ENCODE results near the gene ZFYVE9. TPM values are rescaled to one million over a fixed set of nuclear protein-coding genes. Genes with fewer than 3 reads are reported as not detected.

Gene ZFYVE9
- total and polyA plus RNA-seq, 2 of the 13 experiments (the other 11 are each of a cell fraction or from before 2014, with no cell fraction given) = 9.2 to 19.8 TPM

GRCh38 chr1:52386458-52386857 lies 244.6 kb downstream of the ZFYVE9 start:
- Histone ChIP-seq H3K9me3 (ENCODE audit: low read length) (no peaks in the 10 kb centered on the region), H3K4me2 (ENCODE audit: low read depth, low read length) (no peak overlapping the region), H3K9ac (ENCODE audit: insufficient read depth, low read depth, low read length) (no peak overlapping the region), H3K36me3 (replicated peaks in 1 of 2; ENCODE audit: control insufficient read depth in 1 of 2, insufficient read depth in 2 of 2, low read length in 2 of 2) (peaks cover 8 to 62% of the 10 kb centered on the region in 2 experiments), H3K27ac (ENCODE audit: extremely low read length, insufficient read depth, low read length) (no peak overlapping the region), H3K4me1 (ENCODE audit: insufficient read depth, low read length) (no peaks in the 10 kb centered on the region), H3K27me3 (ENCODE audit: control insufficient read depth in 1 of 2, insufficient read depth in 2 of 2, low read length in 2 of 2) (no peaks in the 10 kb centered on the region), H4K20me1 (ENCODE audit: insufficient read depth, low read length) (no peaks in the 10 kb centered on the region), H2AFZ (ENCODE audit: low read length) (no peak overlapping the region), H3K79me2 (ENCODE audit: insufficient read depth, low read length) (no peaks in the 10 kb centered on the region), H3K4me3 (replicated peaks in 1 of 3; ENCODE audit: insufficient read depth in 1 of 3, low read depth in 2 of 3, low read length in 3 of 3) (no peak overlapping the region)
- no peak for DNase-seq (ENCODE audit: low spot score)
- TF ChIP-seq ZXDC (CRISPR knock-in tag; IDR thresholded peaks at IDR 0.05) (no peak), ZNF354B (CRISPR knock-in tag; IDR thresholded peaks at IDR 0.05) (no peak), ZBTB8A (CRISPR knock-in tag; IDR thresholded peaks at IDR 0.05; ENCODE audit: borderline replicate concordance, low read depth) (no peak), ERF (CRISPR knock-in tag; IDR thresholded peaks at IDR 0.05) (no peak), POLR2AphosphoS2 (IDR thresholded peaks at IDR 0.05; ENCODE audit: low read depth, low read length) (no peak), TIGD3 (CRISPR knock-in tag; IDR thresholded peaks at IDR 0.05; ENCODE audit: borderline replicate concordance) (no peak), U2AF2 (IDR thresholded peaks at IDR 0.05; ENCODE audit: low read depth, low read length) (no peak)
- intact Hi-C loops (cut with micrococcal nuclease; ENCODE audit: unreplicated experiment) (no loop called here), in situ Hi-C loops (cut with HindIII; ENCODE audit: extremely low pct_ligation_motif_present, low pct_unique_long_range_greater_than_20kb) (no loop called here)
- ChIA-PET CTCF (ENCODE audit: low intra/inter-chr PET ratio, low total read pairs) (no interaction called here), POLR2A (no interaction called here)
- WGBS (ENCODE audit: low lambda C conversion rate) = 94% methylated on average over 5 of the region's 5 CpGs
- BruUV-seq (replicated peaks) = no TSS peak
- no peak for ATAC-seq
- FAIRE-seq = no peak

All from HepG2 (cell line).